ENCODE measurements around the gene SLC35F2. TPM values are rescaled to one million over a fixed set of nuclear protein-coding genes. Genes with fewer than 3 reads are reported as not detected.

The SLC35F2 gene
- total RNA-seq, 4 donors from 2014 or later = 2.7 to 7.6 (median 4.1) TPM

- 83 to 87% methylated on average over 2 to 5 of the region's 5 CpGs for WGBS, 2 donors (ENCODE audit: low coverage in 1 of 2)
- Histone ChIP-seq H3K4me1 (no peaks in the 10 kb centered on the region), H3K9me3 (no peaks in the 10 kb centered on the region), H3K36me3 (no peaks in the 10 kb centered on the region), H3K27me3 (no peaks in the 10 kb centered on the region), H3K27ac (no peak overlapping the region), H3K4me3 (no peak overlapping the region)
- ATAC-seq = no peak
- TF ChIP-seq EP300 (IDR thresholded peaks at IDR 0.05) = no peak
- no peak for TF ChIP-seq POLR2AphosphoS5 (IDR thresholded peaks at IDR 0.05)
- no peak for TF ChIP-seq CTCF (IDR thresholded peaks at IDR 0.05)
- TF ChIP-seq POLR2A (IDR thresholded peaks at IDR 0.05) = no peak
Measured at GRCh38 chr11:107830915-107831540, 27.6 kb downstream of the SLC35F2 start.

GRCh38 chr11:107827041-107827440, 31.5 kb downstream of the SLC35F2 start:
- Histone ChIP-seq H3K27ac (no peak overlapping the region), H3K9me3 (no peaks in the 10 kb centered on the region), H3K36me3 (no peaks in the 10 kb centered on the region), H3K4me1 (no peaks in the 10 kb centered on the region), H3K27me3 (no peaks in the 10 kb centered on the region), H3K4me3 (no peak overlapping the region)
- no peak for ATAC-seq
- TF ChIP-seq POLR2AphosphoS5 (IDR thresholded peaks at IDR 0.05) (no peak), EP300 (IDR thresholded peaks at IDR 0.05) (no peak), CTCF (IDR thresholded peaks at IDR 0.05) (no peak), POLR2A (IDR thresholded peaks at IDR 0.05) (no peak)
- 90 to 98% methylated on average over 2 to 3 of the region's 3 CpGs for WGBS, 2 donors (ENCODE audit: low coverage in 1 of 2)

GRCh38 chr11:107825875-107826274, 32.7 kb downstream of the SLC35F2 start:
- Histone ChIP-seq H3K4me3 (no peak overlapping the region), H3K9me3 (no peaks in the 10 kb centered on the region), H3K27me3 (no peaks in the 10 kb centered on the region), H3K36me3 (no peaks in the 10 kb centered on the region), H3K27ac (no peak overlapping the region), H3K4me1 (no peaks in the 10 kb centered on the region)
- 82 to 85% methylated on average over 2 of the region's 2 CpGs for WGBS, 2 donors (ENCODE audit: low coverage in 1 of 2)
- no peak for ATAC-seq
- TF ChIP-seq EP300 (IDR thresholded peaks at IDR 0.05) (no peak), POLR2AphosphoS5 (IDR thresholded peaks at IDR 0.05) (no peak), CTCF (IDR thresholded peaks at IDR 0.05) (no peak), POLR2A (IDR thresholded peaks at IDR 0.05) (no peak)

DNA sequence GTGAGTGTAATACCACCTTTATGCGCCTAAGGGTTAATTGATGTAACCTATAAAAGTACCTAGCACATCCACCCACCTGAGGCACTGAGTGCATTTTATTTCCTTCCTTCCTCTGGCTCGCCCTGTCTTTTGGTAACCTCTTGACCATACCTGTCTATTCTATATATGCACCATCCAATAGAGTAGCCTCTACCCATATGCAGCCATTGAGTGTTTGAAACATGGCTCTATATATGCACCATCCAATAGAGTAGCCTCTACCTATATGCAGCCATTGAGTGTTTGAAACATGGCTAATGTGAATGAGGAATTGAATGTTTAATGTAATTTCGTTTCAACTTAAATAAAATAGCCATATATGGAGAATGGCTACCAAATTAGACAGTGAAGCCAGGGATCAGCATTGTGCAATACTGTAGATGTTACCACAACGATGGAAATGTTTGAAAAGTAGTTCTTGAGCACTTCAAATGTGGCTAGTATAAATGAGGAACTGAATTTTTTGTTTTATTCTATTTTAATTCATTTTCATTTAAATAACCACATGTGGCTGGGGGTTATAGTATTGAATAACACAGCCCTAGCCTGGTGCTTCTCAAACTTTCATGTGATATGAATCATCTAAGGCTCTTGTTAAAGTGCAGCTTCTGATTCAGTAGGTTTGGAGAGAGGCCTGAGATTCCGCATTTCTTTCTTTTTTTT, 33.8 kb downstream of the SLC35F2 start:
- Histone ChIP-seq H3K36me3 (no peaks in the 10 kb centered on the region), H3K27ac (no peak overlapping the region), H3K9me3 (no peaks in the 10 kb centered on the region), H3K4me1 (no peaks in the 10 kb centered on the region), H3K27me3 (no peaks in the 10 kb centered on the region), H3K4me3 (no peak overlapping the region)
- no peak for ATAC-seq
- TF ChIP-seq CTCF (IDR thresholded peaks at IDR 0.05) = no peak
- TF ChIP-seq POLR2AphosphoS5 (IDR thresholded peaks at IDR 0.05) = no peak
- TF ChIP-seq EP300 (IDR thresholded peaks at IDR 0.05) = no peak
- no peak for TF ChIP-seq POLR2A (IDR thresholded peaks at IDR 0.05)
- WGBS, 2 donors (ENCODE audit: low coverage in 1 of 2) = 75% methylated on average over 4 to 5 of the region's 5 CpGs

All from gastroesophageal sphincter (tissue), 4 donors.